GM23338 (cell line): ENCODE results near the gene TRIP10. TPM values are rescaled to one million over a fixed set of nuclear protein-coding genes. Genes with fewer than 3 reads are reported as not detected.

Source experiments
- ATAC-seq: fragments of 200-7000 bp; cut with Tn5 transposase; 3 replicates; pipeline ENCODE4 v1.9.1; 2020
- DNase-seq: peaks from one replicate; pipeline ENCODE4 v3.0.0-alpha.2; 2015; ENCODE audit warnings: low spot score
- H2AFZ ChIP-seq: fragments of 200-600 bp; sonication (generic); 2 replicates; pipeline ENCODE4 v1.8.0; 2016; ENCODE audit warnings: antibody characterized with exemption, mild to moderate bottlenecking, moderate library complexity
- H3F3A ChIP-seq: fragments of 200-600 bp; sonication (generic); replicated peaks from 2 replicates; pipeline ENCODE4 v1.8.0; 2017; ENCODE audit warnings: antibody characterized with exemption, mixed run types, low read depth
- H3K27ac ChIP-seq: fragments of 200-600 bp; sonication (generic); 2 replicates; pipeline ENCODE4 v1.6.1; 2016; ENCODE audit warnings: low read depth
- H3K27me3 ChIP-seq: fragments of 200-600 bp; sonication (generic); 2 replicates; pipeline ENCODE4 v1.8.0; 2016; ENCODE audit warnings: mild to moderate bottlenecking, mixed run types, moderate library complexity; ENCODE audit not compliant: insufficient read depth
- H3K36me3 ChIP-seq: fragments of 200-600 bp; sonication (generic); 2 replicates; pipeline ENCODE4 v1.8.0; 2016; ENCODE audit warnings: mild to moderate bottlenecking; ENCODE audit not compliant: insufficient read depth
- H3K4me1 ChIP-seq: fragments of 200-600 bp; sonication (generic); 2 replicates; pipeline ENCODE4 v1.8.0; 2016; ENCODE audit warnings: mild to moderate bottlenecking, moderate library complexity; ENCODE audit not compliant: insufficient read depth
- H3K4me2 ChIP-seq: fragments of 200-600 bp; sonication (generic); 2 replicates; pipeline ENCODE4 v1.7.1; 2017; ENCODE audit warnings: mixed run types
- H3K4me3 ChIP-seq: fragments of 200-600 bp; sonication (generic); 2 replicates; pipeline ENCODE4 v1.6.1; 2016; ENCODE audit warnings: mixed run types
- H3K79me2 ChIP-seq: fragments of 200-600 bp; sonication (generic); replicated peaks from 2 replicates; pipeline ENCODE4 v1.8.0; 2017; ENCODE audit warnings: mild to moderate bottlenecking; ENCODE audit not compliant: insufficient read depth
- H3K9me2 ChIP-seq: fragments of 200-600 bp; sonication (generic); 2 replicates; pipeline ENCODE4 v1.8.0; 2017; ENCODE audit not compliant: insufficient read depth
- H4K20me1 ChIP-seq: fragments of 200-600 bp; sonication (generic); replicated peaks from 2 replicates; pipeline ENCODE4 v1.8.0; 2017; ENCODE audit warnings: mild to moderate bottlenecking; ENCODE audit not compliant: insufficient read depth
- H3K27ac Mint-ChIP-seq: 2 replicates; pipeline ENCODE4 v1.8.0; 2020; ENCODE audit warnings: inconsistent platforms, mild to moderate bottlenecking, moderate library complexity, mixed read lengths
- H3K27me3 Mint-ChIP-seq: 3 replicates; pipeline ENCODE4 v1.8.0; 2022; ENCODE audit warnings: low read depth, mild to moderate bottlenecking, moderate library complexity, mixed read lengths, inconsistent platforms; ENCODE audit not compliant: insufficient read depth, poor library complexity
- H3K36me3 Mint-ChIP-seq: 3 replicates; pipeline ENCODE4 v1.8.0; 2021; ENCODE audit warnings: low read depth, mild to moderate bottlenecking, inconsistent platforms, moderate library complexity, mixed read lengths
- H3K4me1 Mint-ChIP-seq: 3 replicates; pipeline ENCODE4 v1.8.0; 2020; ENCODE audit warnings: mild to moderate bottlenecking, inconsistent platforms, mixed read lengths
- H3K4me3 Mint-ChIP-seq: 3 replicates; pipeline ENCODE4 v1.8.0; 2021; ENCODE audit warnings: moderate library complexity, mild to moderate bottlenecking, inconsistent platforms, mixed read lengths
- H3K9me3 Mint-ChIP-seq: 3 replicates; pipeline ENCODE4 v1.8.0; 2020; ENCODE audit warnings: moderate library complexity, mild to moderate bottlenecking, inconsistent platforms, mixed read lengths
- CREB1 ChIP-seq: fragments of 250-450 bp; sonication (Bioruptor Pico); IDR thresholded peaks from 2 replicates; pipeline ENCODE4 v1.5.0; 2020; ENCODE audit warnings: low read depth, mild to moderate bottlenecking, moderate library complexity
- CTCF ChIP-seq, 2 experiments: fragments of 200-600 bp in 1 of 2; sonication (generic) in 1 of 2; conservative IDR thresholded peaks; 2 replicates each; pipeline versions ENCODE4 v1.5.1 to v1.6.1; 2016 to 2017; ENCODE audit warnings: antibody characterized with exemption in 2 of 2, low read depth in 2 of 2, mild to moderate bottlenecking in 2 of 2, moderate library complexity in 1 of 2
- ETS1 ChIP-seq: IDR thresholded peaks from 2 replicates; pipeline ENCODE4 v1.6.1; 2016; ENCODE audit warnings: antibody characterized with exemption
- EZH2 ChIP-seq: fragments of 200-600 bp; sonication (generic); IDR thresholded peaks from one replicate; pipeline ENCODE4 v1.8.0; 2017; ENCODE audit warnings: antibody characterized with exemption, mild to moderate bottlenecking, low read depth; ENCODE audit not compliant: unreplicated experiment
- EZH2phosphoT487 ChIP-seq: fragments of 200-600 bp; sonication (generic); IDR thresholded peaks from one replicate; pipeline ENCODE4 v1.8.1; 2018; ENCODE audit warnings: antibody characterized with exemption; ENCODE audit not compliant: unreplicated experiment
- NANOG ChIP-seq: IDR thresholded peaks from 2 replicates; pipeline ENCODE4 v1.6.1; 2016; ENCODE audit warnings: antibody characterized with exemption, borderline replicate concordance
- POLR2AphosphoS5 ChIP-seq: IDR thresholded peaks from 2 replicates; pipeline ENCODE4 v1.6.1; 2016; ENCODE audit warnings: antibody characterized with exemption, low read depth
- REST ChIP-seq: IDR thresholded peaks from one replicate; pipeline ENCODE4 v1.6.1; 2018; ENCODE audit warnings: antibody characterized with exemption; ENCODE audit not compliant: unreplicated experiment
- STAT1 ChIP-seq: IDR thresholded peaks from one replicate; pipeline ENCODE4 v1.6.1; 2016; ENCODE audit warnings: antibody characterized with exemption; ENCODE audit not compliant: unreplicated experiment
- ZNF114 ChIP-seq: fragments of 250-450 bp; sonication (Bioruptor Pico); IDR thresholded peaks from 2 replicates; pipeline ENCODE4 v1.5.0; 2020; ENCODE audit warnings: mild to moderate bottlenecking, moderate library complexity
- ZNF331 ChIP-seq: fragments of 250-450 bp; sonication (Bioruptor Pico); IDR thresholded peaks from 2 replicates; pipeline ENCODE4 v1.5.0; 2020; ENCODE audit warnings: low read depth, mild to moderate bottlenecking, moderate library complexity
- polyA plus RNA-seq: library from polyadenylated mRNA; unstranded; fragments of >200 nt; fragmentation: Nextera tagmentation; extraction: Ambion mirVana; gene quantifications from 2 replicates; pipeline ENCODE4 v1.2.1, GENCODE V29; 2016
- total RNA-seq: library from RNA; depleted of rRNA; stranded (reverse); fragments of >200 nt; shearing (Covaris generic); gene quantifications from 2 replicates; pipeline ENCODE4 v1.2.3, GENCODE V29; 2014

TRIP10 gene
- total and polyA plus RNA-seq, 2 experiments from 2014 or later = 56.8 to 68.5 TPM

- no peak for TF ChIP-seq REST
- no peak for TF ChIP-seq POLR2AphosphoS5
- TF ChIP-seq ZNF331 (CRISPR knock-in tag) = no peak
- no peak for TF ChIP-seq CREB1 (CRISPR knock-in tag)
- TF ChIP-seq ETS1 = no peak
- TF ChIP-seq ZNF114 (CRISPR knock-in tag) = no peak
Measured at GRCh38 chr19:6694147-6694815, 45.2 kb upstream of the TRIP10 start (continued).

GRCh38 chr19:6696239-6696820, 43.1 kb upstream of the TRIP10 start:
- H3K27ac Mint-ChIP-seq = no peak overlapping the region
- TF ChIP-seq ETS1 (no peak), REST (no peak), ZNF114 (CRISPR knock-in tag) (no peak), CREB1 (CRISPR knock-in tag) (no peak), NANOG (no peak), ZNF331 (CRISPR knock-in tag) (no peak), EZH2phosphoT487 (no peak), EZH2 (no peak), STAT1 (no peak), CTCF (conservative IDR thresholded peaks at IDR 0.05; ENCODE audit: low read depth in 2 of 2) (no peak)

More at GRCh38 chr19:6696239-6696820, 43.1 kb upstream of the TRIP10 start:
- no peaks in the 10 kb centered on the region for H3K9me2 ChIP-seq
- H3K27me3 ChIP-seq = no peaks in the 10 kb centered on the region
- H3K4me3 ChIP-seq = no peak overlapping the region
- H3K27ac ChIP-seq = no peak overlapping the region
- Mint-ChIP-seq H3K36me3 (peaks cover 37% of the 10 kb centered on the region), H3K4me1 (no peaks in the 10 kb centered on the region), H3K9me3 (peaks cover 81% of the 10 kb centered on the region), H3K27me3 (peaks cover 8% of the 10 kb centered on the region), H3K4me3 (no peak overlapping the region)
- no peak for DNase-seq
- ATAC-seq = no peak
- H2AFZ ChIP-seq = no peak overlapping the region
- H3K36me3 ChIP-seq = no peaks in the 10 kb centered on the region
- no peaks in the 10 kb centered on the region for H3K4me1 ChIP-seq
- no peaks in the 10 kb centered on the region for H3K79me2 ChIP-seq
- no peaks in the 10 kb centered on the region for H3F3A ChIP-seq
- no peaks in the 10 kb centered on the region for H4K20me1 ChIP-seq
- H3K4me2 ChIP-seq = no peak overlapping the region
